HG03521 (cell line): ENCODE results near the gene ZNF705A.
"Not testable (repeated sequence)": the region's sequence is repeated elsewhere in the genome, so short reads cannot be mapped to it uniquely, and the experiment has no call there.

Experiments used
- ATAC-seq: cut with Tn5 transposase; IDR thresholded peaks from one replicate; pipeline ENCODE4 v1.9.1; 2021; ENCODE audit warnings: mild to moderate bottlenecking, moderate library complexity; ENCODE audit not compliant: unreplicated experiment

Gene ZNF705A

DNA sequence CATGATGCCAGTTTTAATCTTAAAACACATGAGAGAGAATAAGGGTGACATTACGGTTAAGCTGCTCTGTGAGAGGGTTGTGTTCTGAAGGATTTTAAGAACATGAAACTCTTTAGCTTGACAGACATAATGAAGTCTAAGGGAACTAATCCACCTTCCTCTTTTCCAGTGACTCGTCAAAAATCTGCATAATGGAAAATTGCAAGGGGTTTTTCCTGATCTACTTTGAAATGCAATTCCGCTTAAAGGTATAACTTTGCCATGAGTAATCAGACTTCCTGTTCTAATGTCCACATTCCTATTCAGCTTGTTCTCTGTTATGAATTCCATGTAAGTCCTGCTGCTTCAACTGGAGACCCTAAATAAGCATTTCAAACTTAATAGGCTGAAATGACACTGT lies at the start of gene ZNF705A:
ZNF705A (plus strand) TSS at position 171 of the 400 bp plus-strand sequence. CDS start 15,611 bp downstream, outside the sequence.
- ATAC-seq = no peak

DNA sequence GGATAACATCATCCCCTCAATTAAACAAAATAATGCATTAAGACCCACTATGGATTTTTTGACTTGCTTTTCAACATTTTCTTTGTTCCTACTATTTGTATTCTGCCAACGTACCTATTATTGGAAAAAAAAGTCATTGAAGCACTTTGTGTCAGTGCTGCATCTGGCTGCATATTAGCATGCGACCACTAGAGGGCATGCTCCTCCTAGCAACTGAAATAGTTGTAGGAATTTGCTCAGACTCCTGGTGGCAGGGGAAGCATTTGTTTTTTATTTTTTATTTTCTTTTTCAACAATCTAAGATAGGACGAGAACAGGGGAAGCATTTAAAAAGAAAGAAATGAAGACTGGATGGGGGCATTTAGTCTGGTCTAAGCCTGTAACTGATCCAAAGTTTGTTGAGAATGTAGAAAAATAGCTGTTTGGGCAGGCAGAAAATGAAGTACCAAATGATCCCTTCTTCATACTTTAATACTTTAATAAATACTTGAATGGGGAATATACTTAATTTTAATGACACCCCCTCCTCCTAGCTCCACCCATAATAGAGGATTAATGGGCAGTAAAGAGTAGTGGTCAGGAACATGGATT lies 47.9 kb upstream of the ZNF705A start:
- ATAC-seq = no peak

GRCh38 chr12:8113117-8113516 lies 43.7 kb upstream of the ZNF705A start:
- ATAC-seq = not testable (repeated sequence)

GRCh38 chr12:8120072-8120713 lies 36.6 kb upstream of the ZNF705A start:
- no peak for ATAC-seq

- no peak for ATAC-seq
Observed at GRCh38 chr12:8123124-8123912, 33.5 kb upstream of the ZNF705A start, which contains the start of gene CLEC4A. TSS of gene CLEC4A (plus strand) at chr12:8123617. CDS start at chr12:8123879, 262 bp downstream.

DNA sequence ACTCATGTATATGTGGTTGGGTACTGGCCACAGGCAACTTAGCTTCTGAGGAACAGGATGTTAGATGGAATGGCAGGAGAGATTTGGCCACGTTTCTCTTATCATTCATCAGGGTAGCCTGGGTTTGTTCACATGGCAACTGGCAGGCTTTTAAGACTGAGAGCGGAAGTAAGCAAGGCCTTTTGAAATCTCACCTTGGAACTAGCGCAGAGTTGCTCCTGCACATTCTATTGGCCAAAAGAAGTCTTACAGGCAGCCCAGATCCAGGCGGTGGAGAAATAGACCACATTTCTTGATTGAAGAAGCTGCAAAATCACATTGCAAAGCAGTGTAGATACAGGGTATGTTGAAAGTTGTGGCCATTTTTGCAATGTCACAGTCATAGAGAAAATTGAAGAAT lies 29.7 kb upstream of the ZNF705A start:
- no peak for ATAC-seq

DNA sequence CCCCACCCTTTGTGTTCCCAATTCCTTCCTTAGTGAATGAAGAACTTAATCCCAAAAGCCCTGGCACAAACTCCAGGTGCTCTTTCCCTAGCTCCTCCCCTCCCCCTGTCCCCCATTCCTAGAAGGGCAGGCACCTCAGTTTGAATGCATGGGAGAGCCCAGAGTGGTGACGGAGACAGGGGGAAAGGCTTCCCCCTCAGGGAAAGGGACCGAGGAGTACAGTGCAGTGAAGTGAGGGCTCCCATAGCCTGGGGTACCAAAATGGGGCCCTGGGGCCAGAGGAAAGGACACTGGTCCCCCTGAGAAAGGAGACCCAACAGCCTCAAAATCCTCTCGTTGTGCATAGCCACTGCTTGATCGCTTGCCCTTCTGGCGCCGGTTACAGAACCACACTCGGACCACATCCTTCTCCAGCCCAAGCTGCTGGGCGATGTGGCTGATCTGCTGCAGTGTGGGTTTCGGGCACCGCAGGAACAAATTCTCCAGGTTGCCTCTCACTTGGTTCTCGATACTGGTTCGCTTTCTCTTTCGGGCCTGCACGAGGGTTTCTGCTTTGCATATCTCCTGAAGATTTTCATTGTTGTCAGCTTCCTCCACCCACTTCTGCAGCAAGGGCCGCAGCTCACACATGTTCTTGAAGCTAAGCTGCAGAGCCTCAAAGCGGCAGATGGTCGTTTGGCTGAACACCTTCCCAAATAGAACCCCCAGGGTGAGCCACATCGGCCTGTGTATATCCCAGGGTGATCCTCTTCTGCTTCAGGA lies 23.0 kb upstream of the ZNF705A start:
- not testable (repeated sequence) for ATAC-seq

- not testable (repeated sequence) for ATAC-seq
Observed at GRCh38 chr12:8134398-8134930, 22.4 kb upstream of the ZNF705A start.

- not testable (repeated sequence) for ATAC-seq
Observed at GRCh38 chr12:8141647-8142046, 15.2 kb upstream of the ZNF705A start.

- no peak for ATAC-seq
Observed at GRCh38 chr12:8143261-8143660, 13.6 kb upstream of the ZNF705A start.

DNA sequence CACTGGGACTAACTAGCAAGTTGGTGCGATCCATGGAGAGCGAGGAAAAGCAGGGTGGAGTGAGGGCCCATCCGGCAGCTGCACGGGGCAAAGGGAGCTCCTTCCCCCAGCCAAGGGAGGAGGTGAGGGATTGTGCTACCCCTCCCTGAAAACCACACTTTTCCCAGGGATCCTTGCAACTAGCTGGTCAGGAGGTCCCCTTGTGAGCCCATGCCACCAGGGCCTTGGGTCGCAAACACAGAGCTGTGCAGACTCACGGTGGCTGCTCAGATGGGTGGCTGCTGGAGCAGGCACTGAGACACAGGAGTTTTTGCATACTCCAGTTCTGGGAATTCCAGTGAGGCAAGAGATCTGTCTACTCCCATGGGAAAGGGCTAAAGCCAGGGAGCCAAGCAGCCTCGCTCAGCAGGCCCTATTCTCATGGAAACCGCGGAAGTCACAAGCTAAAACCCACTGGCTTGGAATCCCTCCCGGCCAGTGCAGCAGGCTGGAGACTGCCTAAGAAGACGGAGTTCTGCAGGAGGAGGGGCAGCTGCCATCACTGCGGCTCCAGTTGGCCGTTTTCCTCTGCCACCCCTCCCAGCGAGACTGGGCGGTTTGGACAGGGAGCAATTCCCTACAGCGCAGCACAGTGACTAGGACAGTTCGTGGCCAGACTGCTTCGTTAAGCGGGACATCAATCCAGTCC lies 10.9 kb upstream of the ZNF705A start:
- ATAC-seq = no peak

DNA sequence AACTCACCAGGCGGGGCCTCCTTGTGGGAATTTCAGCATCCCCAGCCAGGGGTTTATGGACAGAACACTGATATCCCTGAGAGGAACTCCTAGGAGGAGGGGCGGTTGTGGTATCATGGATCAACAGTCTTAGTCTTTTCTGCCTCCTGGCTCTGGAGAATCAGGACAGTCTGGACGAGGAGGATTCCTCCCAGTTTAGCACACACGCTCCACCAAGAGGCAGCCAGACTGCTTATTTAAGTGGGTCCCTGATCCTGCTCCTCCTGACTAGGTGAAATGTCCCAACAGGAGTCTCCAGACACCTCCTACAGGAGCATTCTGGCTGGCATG lies 10.4 kb upstream of the ZNF705A start:
- ATAC-seq = no peak

DNA sequence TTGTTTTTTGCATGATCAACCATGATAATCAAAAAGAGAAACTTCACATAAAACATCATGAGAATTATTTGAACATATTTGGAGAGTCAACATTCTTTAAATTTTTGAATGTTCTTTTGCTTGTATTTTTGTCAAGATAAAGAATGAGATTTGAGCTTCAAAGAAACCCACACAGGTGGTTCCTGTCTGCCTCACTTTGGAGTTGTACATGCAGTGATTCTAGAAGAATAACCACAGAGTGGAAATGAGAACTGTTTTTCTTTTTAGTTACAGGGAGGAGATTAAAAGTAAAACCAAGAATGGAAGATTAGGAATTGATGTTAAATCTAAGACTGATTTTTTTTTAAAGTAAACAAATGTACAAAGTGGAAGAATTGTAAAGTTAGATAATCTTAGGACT lies 2.3 kb upstream of the ZNF705A start:
- no peak for ATAC-seq

DNA sequence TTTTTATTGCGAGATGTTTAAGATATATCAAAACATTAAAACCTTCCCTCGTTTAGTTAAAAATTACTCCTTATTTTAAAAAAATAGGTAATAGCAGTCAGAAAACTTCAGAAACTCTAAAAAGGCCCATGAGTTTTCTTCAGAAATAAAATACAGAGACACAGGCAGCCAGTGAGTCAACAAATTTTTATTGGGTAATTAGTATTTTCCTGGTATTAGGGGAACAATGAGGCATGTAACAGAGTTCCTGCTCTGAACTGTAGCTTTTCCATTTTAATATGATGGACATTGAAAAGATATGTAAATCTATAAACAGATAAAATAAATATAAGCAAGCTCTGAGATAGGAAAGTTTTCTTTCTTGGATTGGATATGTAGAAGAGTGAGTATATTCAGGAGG lies 399 bp upstream of the ZNF705A start:
- no peak for ATAC-seq

DNA sequence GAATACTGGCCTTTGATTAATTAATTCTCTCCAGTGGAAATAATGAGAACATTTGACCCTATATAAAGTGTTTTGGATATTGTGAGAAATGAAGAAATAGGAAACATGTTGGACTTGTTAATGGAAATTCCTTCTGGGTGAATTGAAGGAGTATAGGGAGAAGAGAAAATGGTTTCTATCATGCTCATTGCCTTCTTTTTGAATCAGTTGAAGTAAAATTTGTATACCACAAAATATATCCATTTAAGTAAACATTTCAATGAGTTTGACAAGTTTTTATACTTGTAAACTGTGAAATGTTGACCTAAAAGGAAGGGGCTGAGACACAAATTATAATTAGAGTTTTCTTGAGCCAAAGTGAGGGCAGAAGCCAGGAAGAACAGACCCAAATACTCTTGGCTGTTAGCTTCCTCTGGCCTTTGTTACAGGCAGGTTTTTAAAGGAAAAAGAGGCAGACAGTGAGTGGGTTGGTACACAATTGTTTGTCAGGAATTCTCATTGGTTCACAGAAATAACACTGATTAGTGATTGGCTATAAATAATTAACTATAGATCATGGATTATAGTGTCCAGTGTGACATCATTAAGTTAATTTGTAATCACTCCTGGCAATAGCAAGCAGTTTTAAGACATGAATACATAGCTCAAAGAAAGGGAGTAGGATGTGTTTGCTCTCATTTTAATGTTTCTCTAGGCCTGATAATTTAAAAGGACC lies 826 bp downstream of the ZNF705A start:
- no peak for ATAC-seq

- not testable (repeated sequence) for ATAC-seq
Observed at GRCh38 chr12:8172911-8173310, 16.1 kb downstream of the ZNF705A start.

GRCh38 chr12:8179989-8180585 lies 23.3 kb downstream of the ZNF705A start:
- not testable (repeated sequence) for ATAC-seq

GRCh38 chr12:8181271-8181670 lies 24.5 kb downstream of the ZNF705A start:
- not testable (repeated sequence) for ATAC-seq

DNA sequence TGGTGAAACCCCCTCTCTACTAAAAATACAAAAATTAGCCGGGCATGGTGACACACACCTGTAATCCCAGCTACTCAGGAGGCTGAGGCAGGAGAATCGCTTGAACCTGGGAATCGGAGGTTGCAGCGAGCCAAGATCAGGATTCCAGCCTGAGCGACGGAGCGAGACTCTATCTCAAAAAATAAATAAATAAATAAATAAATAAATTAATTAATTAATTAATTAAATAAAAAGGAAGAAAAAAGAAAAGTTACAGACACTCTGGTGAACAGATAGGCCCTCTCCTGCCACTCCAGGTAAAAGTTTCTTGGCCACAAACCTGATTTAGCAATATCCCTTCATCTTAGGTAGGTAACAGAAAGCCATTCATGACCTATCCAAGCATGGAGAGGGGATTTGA lies 26.1 kb downstream of the ZNF705A start:
- ATAC-seq = not testable (repeated sequence)
